ENCODE results near the gene SCNN1A.

SCNN1A gene

GRCh38 chr12:6420364-6420763, 45.0 kb upstream of the SCNN1A start:
- Histone ChIP-seq H3K4me1 (peaks cover 15% of the 10 kb centered on the region), H3K4me3 (ENCODE audit: low read depth, low read length) (no peak overlapping the region), H3K9ac (no peak overlapping the region), H3K27ac (no peak overlapping the region), H2AFZ (no peak overlapping the region), H3K79me2 (no peaks in the 10 kb centered on the region), H3K9me3 (ENCODE audit: control insufficient read depth, low read length) (no peaks in the 10 kb centered on the region), H3K36me3 (ENCODE audit: control insufficient read depth, insufficient read depth, low read length) (no peaks in the 10 kb centered on the region), H3K27me3 (ENCODE audit: control insufficient read depth, insufficient read depth, low read length) (no peaks in the 10 kb centered on the region), H3K4me2 (ENCODE audit: low read length) (no peak overlapping the region)
- TF ChIP-seq CTCF (IDR thresholded peaks at IDR 0.05): no peak

DNA sequence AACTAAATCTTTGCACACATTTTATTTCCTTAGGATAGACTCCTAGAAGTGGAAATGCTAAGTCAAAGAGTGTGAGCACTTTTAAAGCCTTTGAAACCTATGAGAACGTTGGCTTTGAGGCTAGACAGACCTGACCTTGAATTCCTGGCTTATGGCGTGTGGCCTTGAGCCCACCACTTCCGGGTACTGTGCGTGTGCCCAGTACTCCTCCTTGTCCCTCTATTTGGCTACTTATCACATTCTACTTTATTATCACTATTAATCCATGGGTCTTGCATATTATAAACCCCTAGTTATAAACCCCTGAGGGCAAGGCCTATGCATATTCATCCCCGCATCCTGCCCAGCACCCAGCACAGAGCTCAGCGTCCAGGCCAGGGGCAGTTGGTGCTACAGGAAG, 43.4 kb upstream of the SCNN1A start:
- no peaks in the 10 kb centered on the region for H3K36me3 ChIP-seq (ENCODE audit: control insufficient read depth, insufficient read depth, low read length)
- H3K27me3 ChIP-seq (ENCODE audit: control insufficient read depth, insufficient read depth, low read length): no peaks in the 10 kb centered on the region
- no peak overlapping the region for H3K4me3 ChIP-seq (ENCODE audit: low read depth, low read length)
- H3K9ac ChIP-seq: no peak overlapping the region
- peaks cover 6% of the 10 kb centered on the region for H3K4me1 ChIP-seq
- no peaks in the 10 kb centered on the region for H3K79me2 ChIP-seq
- no peak for TF ChIP-seq CTCF (IDR thresholded peaks at IDR 0.05)
- no peak overlapping the region for H3K27ac ChIP-seq
- no peaks in the 10 kb centered on the region for H3K9me3 ChIP-seq (ENCODE audit: control insufficient read depth, low read length)
- H3K4me2 ChIP-seq (ENCODE audit: low read length): no peak overlapping the region
- no peak overlapping the region for H2AFZ ChIP-seq

- no peaks in the 10 kb centered on the region for H3K4me1 ChIP-seq
- no peak for TF ChIP-seq CTCF (IDR thresholded peaks at IDR 0.05)
- H3K27ac ChIP-seq: no peak overlapping the region
Measured at GRCh38 chr12:6416596-6416995, 41.2 kb upstream of the SCNN1A start.

DNA sequence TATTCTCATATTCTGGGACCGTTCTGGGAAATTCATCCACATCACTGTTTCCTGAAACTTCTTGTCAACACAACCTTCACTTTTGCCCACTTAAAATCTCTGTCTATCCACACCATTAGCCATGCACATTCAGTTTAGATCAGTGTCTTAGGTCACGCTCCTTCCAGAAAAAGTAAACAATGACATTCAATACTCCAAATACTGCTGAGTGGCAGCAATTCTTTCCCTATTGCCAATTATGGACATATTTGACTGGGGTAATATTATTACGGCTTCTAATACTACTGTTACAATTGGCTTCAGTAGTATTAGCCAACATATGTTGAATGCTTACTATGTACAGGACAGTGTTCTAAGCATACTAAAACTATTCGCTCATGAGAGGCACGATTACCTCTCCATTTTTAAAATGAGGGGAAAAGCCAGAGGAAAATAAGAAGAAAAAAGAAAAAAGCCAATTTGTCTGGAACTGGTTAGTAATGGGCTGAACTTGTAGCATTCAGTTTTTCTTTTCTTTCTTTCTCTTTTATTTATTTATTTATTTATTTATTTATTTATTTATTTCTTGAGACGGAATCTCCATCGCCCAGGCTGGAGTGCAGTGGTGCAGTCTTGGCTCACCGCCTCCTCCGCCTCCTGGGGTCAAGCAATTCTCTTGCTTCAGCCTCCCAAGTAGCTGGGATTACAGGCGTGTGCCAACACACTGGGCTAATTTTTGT, 32.0 kb upstream of the SCNN1A start:
- Histone ChIP-seq H2AFZ (peak overlapping the region; percentile 59), H3K9me3 (ENCODE audit: control insufficient read depth, low read length) (no peaks in the 10 kb centered on the region), H3K4me1 (peaks cover 14% of the 10 kb centered on the region), H3K27me3 (ENCODE audit: control insufficient read depth, insufficient read depth, low read length) (no peaks in the 10 kb centered on the region), H3K79me2 (no peaks in the 10 kb centered on the region), H3K4me2 (ENCODE audit: low read length) (peak overlapping the region; percentile 62), H3K27ac (peak overlapping the region; percentile 98), H3K4me3 (ENCODE audit: low read depth, low read length) (peak overlapping the region; percentile 13), H3K36me3 (ENCODE audit: control insufficient read depth, insufficient read depth, low read length) (no peaks in the 10 kb centered on the region), H3K9ac (no peak overlapping the region)
- no peak for TF ChIP-seq CTCF (IDR thresholded peaks at IDR 0.05)

More at GRCh38 chr12:6416596-6416995, 41.2 kb upstream of the SCNN1A start:
- Histone ChIP-seq H3K4me2 (ENCODE audit: low read length) (no peak overlapping the region), H3K4me3 (ENCODE audit: low read depth, low read length) (no peak overlapping the region), H3K79me2 (no peaks in the 10 kb centered on the region), H3K9me3 (ENCODE audit: control insufficient read depth, low read length) (no peaks in the 10 kb centered on the region), H3K9ac (no peak overlapping the region), H2AFZ (no peak overlapping the region), H3K36me3 (ENCODE audit: control insufficient read depth, insufficient read depth, low read length) (no peaks in the 10 kb centered on the region), H3K27me3 (ENCODE audit: control insufficient read depth, insufficient read depth, low read length) (no peaks in the 10 kb centered on the region)

DNA sequence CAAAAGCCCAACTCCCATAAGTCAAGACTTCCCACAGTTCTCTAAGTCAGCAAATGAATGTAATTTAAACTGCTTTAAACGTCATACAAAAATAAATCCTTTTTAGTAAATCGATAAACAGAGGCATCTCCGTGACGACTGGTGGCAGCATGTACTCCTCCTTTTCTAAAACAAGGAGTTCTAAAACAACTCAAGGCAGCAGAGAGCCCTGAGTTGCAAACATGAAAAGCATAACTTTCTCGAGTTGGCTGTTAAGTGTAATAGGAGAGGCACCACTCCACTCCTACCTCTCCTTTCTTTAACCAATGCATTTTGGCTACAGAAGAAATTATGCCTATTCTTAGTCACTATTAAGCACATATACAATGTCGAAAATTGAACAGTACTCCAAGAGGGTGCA, 30.6 kb upstream of the SCNN1A start:
- Histone ChIP-seq H3K4me1 (peaks cover 14% of the 10 kb centered on the region), H3K4me3 (ENCODE audit: low read depth, low read length) (no peak overlapping the region), H3K79me2 (no peaks in the 10 kb centered on the region), H3K27ac (peak overlapping the region; percentile 98), H3K27me3 (ENCODE audit: control insufficient read depth, insufficient read depth, low read length) (no peaks in the 10 kb centered on the region), H3K36me3 (ENCODE audit: control insufficient read depth, insufficient read depth, low read length) (no peaks in the 10 kb centered on the region), H3K9ac (no peak overlapping the region), H3K4me2 (ENCODE audit: low read length) (peak overlapping the region; percentile 11), H3K9me3 (ENCODE audit: control insufficient read depth, low read length) (no peaks in the 10 kb centered on the region), H2AFZ (peak overlapping the region; percentile 69)
- TF ChIP-seq CTCF (IDR thresholded peaks at IDR 0.05): no peak

Data from parathyroid adenoma (tissue), 2 donors.